HG03354 (cell line): ENCODE measurements around the gene GRIK4.

Source experiments
- ATAC-seq: cut with Tn5 transposase; IDR thresholded peaks from one replicate; pipeline ENCODE4 v1.9.1; 2021; ENCODE audit warnings: mild to moderate bottlenecking; ENCODE audit not compliant: unreplicated experiment, poor library complexity, severe bottlenecking

GRIK4 gene

DNA sequence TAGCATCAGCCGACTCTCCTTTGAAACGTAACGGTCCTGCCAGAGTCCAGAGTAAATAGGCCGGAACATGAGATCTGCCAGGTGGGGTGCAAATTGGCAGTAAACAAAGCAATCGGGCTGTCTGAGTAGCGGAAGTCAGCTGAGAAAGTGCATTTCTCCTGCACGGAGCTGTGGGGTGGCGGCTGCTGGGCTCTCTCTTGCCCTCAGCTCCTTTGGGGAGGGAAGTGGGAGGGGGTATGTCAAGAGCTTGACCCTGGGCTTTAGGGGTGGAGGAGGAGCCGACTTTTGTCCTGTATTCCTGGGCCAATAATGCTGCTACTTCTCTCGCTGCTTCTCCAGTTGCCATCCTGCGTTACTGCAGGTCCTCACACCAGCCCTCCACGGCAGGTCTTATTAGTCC, 11.6 kb downstream of the GRIK4 start:
- ATAC-seq = no peak

DNA sequence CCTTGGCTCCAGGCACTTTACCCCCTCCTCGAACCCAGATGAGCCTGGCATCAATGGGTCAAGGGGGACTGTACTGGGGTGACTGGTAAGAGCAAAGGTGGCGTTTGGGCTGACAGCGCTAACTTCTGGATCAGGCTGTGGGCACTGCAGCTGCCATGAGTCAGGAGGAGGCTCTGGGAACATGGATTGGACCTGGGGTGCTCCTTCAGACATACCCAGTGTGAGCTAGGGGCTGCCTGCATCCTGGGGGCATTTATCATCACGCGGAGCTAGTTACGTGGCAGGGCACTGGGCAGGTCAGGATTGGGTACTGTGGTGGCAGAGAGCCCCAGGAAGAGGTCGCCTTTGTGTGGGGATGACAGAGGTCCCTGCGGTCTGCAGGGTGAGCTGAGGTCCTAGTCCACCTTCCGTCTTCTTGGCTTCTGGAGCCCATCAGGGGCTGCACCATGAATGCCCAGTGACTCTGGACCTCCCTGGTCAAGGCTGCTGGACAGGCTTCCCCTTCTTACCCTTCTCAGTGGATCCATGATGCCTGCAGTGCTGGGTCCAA, 13.1 kb downstream of the GRIK4 start:
- no peak for ATAC-seq

DNA sequence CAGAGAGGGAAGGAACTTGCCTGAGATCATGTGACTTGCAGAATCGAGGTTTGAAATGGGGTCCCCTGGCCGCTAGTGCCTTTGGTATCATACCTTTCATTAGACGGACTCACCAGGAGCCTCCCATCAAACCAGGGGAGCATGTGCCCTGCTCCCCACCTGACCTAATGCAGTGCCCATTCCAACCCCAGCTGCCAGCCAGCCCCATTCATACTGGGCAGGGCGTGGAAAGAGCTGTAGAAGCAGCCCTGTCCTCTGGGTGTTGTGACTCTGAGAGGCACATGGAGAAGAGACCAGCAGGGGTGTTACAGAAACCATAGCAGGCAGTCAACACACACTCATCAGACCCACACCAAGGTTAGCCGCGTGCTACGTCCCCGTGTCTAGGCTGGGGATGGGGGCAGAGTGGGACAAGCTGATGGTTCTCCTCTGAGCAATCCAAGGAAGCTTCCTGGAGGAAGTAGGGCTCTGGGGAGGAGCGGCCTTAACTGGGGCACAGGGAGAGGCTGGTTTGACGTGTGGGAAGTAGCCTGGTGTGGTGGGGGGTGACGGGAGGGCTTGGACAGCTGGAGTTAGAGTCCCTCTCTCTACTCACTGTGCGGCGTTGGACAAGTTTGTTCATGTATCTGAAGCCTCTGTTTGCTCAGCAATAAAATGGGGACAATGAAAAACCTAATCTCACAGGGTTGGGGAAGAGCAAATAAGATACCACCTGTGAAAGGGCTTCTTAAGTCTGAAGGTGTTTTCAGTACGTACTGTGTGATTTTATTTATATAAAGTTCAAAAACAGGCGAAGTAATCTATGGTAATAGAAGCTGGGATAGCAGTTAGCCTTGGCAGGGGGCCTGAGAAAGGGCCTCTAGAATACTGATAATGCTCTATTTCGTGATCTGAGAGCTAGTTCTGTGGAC, 14.0 kb downstream of the GRIK4 start:
- no peak for ATAC-seq

DNA sequence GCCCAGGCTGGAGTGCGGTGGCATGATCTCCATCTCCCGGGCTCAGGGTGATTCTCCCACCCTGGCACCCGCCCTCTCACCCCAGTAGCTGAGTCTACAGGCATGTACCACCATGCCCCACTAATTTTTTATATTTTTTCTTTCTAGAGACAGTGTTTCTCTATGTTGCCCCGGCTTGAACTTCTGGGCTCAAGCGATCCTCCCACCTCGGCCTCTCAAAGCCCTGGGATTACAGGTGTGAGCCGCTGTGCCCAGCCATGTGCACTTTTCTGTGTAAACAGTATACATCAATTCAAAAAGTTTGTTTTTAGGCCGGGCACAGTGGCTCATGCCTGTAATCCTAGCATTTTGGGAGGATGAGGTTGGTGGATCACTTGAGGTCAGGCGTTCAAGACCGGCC, 14.7 kb downstream of the GRIK4 start:
- ATAC-seq = no peak

DNA sequence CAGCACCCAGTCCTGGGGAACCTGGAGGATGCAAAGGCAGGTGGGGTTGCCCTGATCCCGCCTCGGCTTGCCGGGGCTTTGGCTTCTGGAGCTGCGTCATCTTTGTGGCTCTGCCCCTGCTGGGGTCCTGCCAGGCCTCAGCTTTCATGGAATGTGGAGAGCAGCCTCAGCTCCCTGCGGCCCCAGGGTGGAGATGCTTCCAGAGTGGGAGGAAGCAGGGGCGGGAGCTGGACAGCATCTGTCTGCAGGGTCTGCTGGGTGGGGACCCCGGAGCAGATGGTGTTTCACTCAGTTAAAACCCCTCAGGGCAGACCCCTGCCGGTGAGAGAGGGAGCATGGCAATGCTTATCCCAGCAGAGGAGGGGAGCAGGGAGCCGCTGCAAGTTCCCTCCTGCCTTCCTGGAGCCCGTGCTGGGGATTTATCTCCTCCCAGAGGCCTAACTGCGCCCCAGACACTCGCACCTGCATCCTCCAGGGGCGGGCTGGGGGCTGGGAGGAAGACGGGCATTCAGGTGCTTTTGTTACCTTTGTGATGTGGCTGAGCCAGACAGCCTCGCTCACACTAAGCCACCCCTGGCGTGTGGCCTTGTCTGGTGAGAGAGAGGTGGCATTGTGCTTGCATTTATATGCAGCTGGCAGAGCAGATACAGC, 15.7 kb downstream of the GRIK4 start:
- ATAC-seq = no peak

DNA sequence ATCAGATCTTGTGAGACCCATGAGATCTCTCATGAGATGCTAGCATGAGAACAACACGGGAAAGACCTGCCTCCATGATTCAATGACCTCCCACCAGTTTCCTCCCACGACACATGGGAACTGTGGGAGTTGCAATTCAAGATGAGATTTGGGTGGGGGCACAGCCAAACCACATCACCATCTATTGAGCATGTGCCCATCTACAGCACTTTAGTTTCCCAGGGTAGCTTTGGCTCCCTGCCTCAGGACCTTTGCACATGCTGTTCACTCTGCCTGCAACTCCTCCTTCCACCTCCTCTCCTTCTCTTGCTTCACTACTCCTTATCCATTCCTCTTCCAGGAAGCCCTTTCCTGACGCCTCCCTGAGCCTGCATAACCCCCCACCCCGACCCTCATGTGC, 17.2 kb downstream of the GRIK4 start:
- ATAC-seq = no peak

DNA sequence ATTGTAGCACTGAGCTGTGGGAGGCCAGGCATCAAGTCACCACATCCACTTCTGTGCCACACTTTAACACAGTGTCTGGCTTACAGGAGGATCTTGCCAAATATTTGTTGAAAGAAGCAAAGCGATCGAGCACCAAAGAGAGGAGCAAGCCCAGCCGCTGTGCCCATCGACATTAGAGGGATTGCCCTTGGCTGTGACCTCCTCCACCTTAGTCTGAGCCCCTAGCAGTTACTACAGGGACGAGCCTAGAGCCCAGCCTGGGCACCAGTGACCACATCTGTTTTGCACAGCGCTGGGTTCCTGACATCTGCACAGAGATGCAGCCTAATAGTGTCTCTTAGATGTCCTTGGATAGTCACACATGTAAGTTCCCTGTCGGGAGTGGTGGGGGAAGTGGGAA, 17.7 kb downstream of the GRIK4 start:
- no peak for ATAC-seq

DNA sequence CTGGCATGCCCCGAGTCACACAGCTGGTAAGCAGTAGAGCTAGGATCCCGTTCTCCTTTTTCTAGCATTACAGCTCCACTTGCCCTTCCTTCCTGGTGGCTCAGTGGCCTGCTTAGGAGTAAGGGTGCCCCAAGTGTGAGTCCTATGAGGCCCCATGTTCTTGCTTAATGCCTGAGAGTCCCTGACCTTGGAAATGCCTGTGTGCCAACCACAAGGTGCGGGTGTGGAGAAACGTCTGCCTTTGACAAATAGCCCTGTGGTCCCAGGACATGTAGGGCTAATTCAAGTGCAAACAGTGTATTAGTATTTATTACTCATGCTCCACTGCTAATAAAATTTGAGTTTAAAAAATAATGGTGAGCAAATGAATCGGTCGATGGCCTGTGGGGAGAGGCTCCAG, 18.4 kb downstream of the GRIK4 start:
- ATAC-seq = no peak

DNA sequence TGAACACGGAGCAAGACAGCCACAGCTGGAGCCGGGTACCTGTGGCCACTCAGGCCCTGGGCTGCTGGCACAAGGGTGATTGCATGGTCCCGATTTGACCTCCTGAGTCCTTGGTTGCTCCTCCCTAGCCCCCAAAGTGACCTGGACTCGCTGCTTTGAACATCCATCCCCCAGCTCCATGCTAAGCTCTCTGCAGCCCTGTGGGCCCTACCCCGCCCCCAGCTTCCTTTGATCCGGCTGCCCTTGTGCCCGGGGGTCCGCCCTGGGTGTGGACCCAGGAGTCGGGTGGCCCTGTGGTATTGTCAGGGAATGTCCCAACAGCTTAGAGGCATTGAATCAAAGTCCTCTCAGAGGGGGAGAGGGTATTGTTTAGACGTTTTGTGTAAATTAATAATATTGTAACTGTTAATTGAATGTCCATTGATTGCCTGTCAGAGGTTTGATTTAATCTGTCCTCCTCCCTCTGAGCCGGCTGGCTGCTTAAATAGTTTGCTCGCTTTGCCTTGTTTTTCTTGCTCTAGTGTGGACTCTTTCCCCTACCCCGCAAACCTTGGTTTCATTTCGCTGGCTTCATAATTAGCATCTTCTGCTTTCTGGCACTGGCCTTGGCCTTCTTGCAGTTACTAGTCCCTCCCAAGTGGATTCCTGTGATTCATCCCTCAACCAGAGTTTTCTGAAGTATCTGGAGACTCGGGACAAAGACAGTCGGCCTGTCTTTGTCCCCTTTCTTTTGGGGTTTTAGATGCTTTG, 20.7 kb downstream of the GRIK4 start:
- no peak for ATAC-seq

DNA sequence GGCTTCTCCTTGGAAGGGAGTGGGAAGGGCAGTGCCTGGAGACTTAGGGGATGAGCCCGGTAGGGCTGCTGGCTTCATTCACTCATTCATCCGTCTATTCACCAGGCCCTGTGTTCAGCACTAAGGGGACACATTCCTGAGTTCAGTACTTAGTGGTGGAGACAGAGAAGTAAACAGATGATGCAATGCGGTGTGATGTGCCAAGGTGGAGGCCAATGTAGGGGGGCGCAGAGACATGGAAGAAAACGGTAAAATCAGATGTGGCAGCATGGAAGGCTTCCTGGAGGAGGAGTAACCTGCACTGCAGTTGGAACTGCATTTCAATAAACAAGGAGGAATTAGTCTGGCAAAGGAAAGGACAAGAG, 21.3 kb downstream of the GRIK4 start:
- no peak for ATAC-seq

DNA sequence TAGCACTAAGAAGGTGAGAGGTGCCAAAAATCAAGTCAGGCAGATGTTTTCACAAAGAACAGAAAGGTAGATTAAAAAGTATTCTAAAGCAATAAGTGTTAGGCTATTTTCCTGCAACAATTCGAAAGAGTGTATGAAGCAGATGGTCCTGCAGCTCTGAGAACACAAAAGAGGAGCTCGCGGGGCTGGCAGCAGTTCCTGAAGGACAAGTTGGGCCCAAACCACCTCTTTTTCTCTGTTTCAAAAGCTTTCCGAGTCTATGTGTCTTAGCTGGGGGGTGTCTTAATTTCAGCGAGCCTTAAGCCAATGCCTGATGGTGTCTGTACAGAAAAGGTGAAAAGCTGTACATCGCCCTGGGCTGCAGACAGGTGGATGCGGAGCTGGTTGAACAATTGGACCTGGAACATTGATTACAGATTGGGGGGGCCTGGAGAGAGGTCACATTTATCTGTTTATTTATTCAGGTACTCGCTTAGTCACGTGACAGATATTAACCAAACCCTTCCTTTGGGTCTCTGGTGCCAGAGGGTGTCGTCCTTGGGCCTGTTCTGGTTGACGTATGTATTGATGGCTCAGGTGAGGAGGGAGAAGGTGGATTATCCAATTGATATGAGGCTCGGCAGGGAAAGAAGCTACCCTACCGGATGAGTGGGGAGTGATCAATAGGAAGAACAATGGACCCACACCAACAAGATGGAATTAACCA, 24.7 kb downstream of the GRIK4 start:
- no peak for ATAC-seq

DNA sequence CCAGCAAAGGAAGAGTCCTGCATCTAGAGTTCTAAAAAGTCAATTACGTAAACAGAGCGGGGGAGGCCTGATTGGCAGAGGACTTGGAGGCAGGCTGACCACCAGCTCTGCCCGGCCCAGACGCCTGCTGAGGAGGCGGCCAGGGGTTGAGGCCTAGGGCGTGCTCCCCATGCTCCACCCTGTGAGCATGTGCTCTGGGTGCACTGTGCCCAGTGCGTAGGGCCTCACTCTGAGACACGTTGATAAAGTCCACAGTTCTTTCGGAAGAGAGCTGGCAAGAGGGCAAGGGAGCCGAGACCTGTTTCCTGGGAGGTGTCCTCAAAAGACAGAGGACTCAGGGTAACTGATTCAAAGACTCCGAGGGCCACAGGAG, 25.2 kb downstream of the GRIK4 start:
- no peak for ATAC-seq

DNA sequence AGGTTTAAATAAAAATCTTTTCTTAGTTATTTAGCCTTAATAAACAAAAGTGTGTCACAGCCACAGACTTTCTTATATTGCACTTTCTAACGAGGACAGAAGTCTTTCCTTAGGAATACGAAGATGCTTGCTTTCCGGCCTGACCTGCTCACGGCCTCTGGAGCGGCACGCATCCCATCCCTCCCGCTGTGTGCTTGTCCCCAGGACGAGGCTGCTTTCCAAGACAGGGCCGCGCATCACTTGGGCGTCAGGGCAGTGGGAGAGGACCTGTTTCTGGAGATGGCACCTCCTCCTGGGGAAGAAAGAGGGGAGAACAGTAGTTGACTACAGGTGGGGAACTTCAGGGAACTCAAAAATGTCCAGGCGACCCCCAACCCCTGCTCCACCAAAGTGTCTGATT, 26.4 kb downstream of the GRIK4 start:
- ATAC-seq = no peak

DNA sequence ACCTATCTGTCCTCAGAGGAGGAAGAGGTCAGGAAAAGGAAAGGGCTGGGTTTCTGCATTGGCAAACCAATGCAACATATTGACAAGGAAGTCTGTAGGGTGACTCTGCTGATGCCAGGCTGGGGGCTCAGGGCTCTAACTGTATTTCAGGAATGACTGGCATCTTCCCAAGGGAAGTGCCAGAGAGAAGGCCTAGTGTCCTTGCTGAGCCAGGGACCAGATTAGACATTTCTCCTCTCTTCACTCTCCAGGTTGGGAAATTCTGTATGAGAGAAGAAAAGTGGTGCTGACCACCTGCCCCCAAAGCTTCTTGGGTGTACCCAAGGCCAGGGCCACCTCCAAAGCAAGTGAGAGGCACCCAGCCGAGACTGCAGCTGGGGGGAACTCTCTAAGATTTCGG, 27.2 kb downstream of the GRIK4 start:
- no peak for ATAC-seq

DNA sequence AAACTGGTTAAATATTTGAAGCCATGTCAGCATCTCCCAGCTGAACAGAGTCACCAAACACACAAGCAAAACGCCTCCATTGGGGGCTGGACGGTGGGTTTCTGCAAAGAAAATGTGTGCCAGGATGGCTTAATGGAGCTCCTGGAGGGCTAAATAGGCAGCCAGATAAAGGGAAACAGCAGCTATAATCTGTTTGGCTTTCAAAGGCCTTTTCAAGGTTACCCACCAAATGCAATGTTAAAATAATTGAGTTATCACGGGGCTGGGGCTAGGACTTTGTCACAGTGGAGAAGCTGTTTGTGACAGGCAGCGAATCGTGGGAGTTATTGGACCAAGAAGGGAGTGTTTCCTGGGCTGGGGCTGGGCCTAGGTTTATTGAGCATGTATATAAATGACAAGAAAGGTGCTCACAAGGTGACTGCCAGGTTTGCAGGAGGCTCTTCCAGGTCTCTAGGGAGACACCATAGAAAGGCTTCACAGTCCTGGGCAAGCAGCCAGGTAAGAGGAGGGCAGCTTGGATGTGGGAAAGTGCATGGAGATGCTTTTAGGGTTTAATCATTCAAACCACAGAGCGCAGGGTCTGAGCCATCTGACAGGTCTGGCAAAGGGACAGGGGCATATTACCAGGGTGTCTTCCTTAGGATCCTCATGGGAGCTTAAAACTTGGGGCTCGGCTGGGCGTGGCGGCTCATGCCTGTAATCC, 28.3 kb downstream of the GRIK4 start:
- no peak for ATAC-seq

DNA sequence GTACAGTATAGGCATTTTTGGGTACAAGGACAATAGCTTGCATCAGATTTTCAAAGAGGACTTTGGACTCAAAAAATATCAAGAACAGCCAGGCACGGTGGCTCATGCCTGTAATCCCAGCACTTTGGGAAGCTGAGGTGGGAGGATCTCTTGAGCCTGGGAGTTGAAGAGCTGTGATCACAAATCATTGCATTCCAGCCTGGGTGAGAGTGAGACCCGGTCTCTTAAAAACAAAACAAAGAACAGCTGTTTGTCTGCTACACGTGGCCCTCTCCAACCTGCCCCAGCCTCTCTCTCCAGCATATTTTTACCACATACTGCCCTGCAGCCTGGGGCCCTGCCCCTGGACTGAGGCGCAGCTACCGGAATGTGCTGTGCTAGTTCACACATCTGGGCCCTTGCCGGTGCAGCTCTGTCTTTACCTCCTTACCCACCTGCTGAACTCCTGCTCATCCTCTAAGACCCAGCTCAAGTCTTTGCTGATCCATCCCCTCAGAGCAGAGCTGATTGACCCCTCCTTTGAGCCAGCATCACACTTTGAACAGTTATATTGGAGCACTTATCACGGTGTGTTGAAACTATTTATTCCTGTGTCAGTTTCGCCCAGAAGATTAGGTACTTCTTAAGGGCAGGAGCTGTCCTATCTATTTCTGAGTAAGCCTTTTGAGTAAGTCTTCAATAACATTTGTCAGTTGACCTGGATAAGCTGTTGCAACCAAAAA, 29.4 kb downstream of the GRIK4 start:
- ATAC-seq = no peak

DNA sequence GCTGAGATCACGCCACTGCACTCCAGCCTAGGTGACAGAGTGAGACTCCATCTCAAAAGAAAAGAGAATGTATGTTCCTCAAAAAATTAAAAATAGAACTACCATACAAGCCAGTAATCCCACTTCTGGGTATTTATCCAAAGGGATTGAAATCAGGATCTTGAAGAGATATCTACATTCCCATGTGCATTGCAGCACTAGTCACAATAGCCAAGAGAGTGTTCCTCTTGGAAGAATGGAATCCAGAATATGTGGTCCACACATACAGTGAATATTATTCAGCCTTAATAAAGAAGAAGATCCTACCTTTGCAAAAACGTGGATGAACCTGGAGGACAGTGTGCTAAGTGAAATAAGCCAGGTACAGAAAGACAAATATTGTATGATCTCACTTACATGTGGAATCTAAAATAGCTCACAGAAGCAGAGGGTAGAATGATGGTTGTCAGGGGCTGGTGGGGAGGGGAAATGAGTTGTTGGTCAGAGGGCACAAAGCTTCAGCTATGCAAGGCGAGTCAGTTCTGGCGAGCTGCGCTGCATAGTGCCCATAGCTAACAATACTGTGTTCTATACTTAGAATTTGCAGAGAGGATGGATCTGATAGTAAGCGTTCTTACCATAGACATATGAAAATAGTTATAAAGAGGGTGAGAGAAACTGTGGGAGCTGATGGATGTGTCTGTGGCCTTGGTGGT, 32.1 kb downstream of the GRIK4 start:
- no peak for ATAC-seq

DNA sequence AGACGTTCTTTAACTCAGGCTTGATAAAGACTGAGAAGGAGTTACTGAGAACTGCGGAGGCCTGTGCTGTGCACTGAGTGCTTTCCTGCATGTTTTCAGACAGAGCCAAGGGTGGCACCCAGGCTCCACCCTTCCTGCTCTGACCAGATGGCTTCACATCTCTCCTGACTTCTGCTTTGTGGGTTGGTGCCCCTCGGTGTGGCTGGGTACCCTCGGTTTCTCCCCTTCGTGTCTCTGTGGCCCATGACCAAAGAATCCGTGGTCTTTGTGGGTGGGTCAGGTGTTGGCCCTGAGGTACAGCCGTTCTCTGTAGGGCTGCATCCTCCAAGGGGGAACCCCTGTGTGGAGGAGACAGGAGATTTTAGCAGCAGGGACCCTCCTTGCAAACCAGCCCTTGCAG, 34.3 kb downstream of the GRIK4 start:
- ATAC-seq = no peak
